GM21529 (cell line): ENCODE results near the gene SALL4.
"Not testable (repeated sequence)": the region's sequence is repeated elsewhere in the genome, so short reads cannot be mapped to it uniquely, and the experiment has no call there.

Source experiments
- ATAC-seq: cut with Tn5 transposase; IDR thresholded peaks from one replicate; pipeline ENCODE4 v1.9.1; 2021; ENCODE audit not compliant: unreplicated experiment

SALL4 gene

GRCh38 chr20:51803148-51803854 is 980 bp upstream of the SALL4 start:
- no peak for ATAC-seq

- ATAC-seq = no peak
Observed at GRCh38 chr20:51801823-51802123, 548 bp downstream of the SALL4 start.

- ATAC-seq = no peak
Observed at GRCh38 chr20:51801122-51801822, 1.0 kb downstream of the SALL4 start.

- no peak for ATAC-seq
Observed at GRCh38 chr20:51800872-51801121, 1.5 kb downstream of the SALL4 start.

GRCh38 chr20:51800060-51800871 is 2.1 kb downstream of the SALL4 start:
- no peak for ATAC-seq

GRCh38 chr20:51799401-51799860 is 2.9 kb downstream of the SALL4 start:
- no peak for ATAC-seq

- ATAC-seq = no peak
Observed at GRCh38 chr20:51797357-51798025, 4.8 kb downstream of the SALL4 start.

GRCh38 chr20:51796340-51796739 is 6.0 kb downstream of the SALL4 start:
- no peak for ATAC-seq

- no peak for ATAC-seq
Observed at GRCh38 chr20:51792960-51793359, 9.4 kb downstream of the SALL4 start.

- no peak for ATAC-seq
Observed at GRCh38 chr20:51791626-51792025, 10.7 kb downstream of the SALL4 start.

GRCh38 chr20:51790256-51790655 is 12.1 kb downstream of the SALL4 start:
- ATAC-seq = no peak

- ATAC-seq = no peak
Observed at GRCh38 chr20:51789434-51789833, 12.9 kb downstream of the SALL4 start.

- ATAC-seq = no peak
Observed at GRCh38 chr20:51788822-51789221, 13.5 kb downstream of the SALL4 start.

- no peak for ATAC-seq
Observed at GRCh38 chr20:51784299-51784698, 18.0 kb downstream of the SALL4 start.

- ATAC-seq = not testable (repeated sequence)
Observed at GRCh38 chr20:51778229-51778759, 24.0 kb downstream of the SALL4 start.

- ATAC-seq = no peak
Observed at GRCh38 chr20:51775241-51775640, 27.1 kb downstream of the SALL4 start.

GRCh38 chr20:51772236-51772635 is 30.1 kb downstream of the SALL4 start:
- ATAC-seq = no peak

- no peak for ATAC-seq
Observed at GRCh38 chr20:51769976-51770615, 32.2 kb downstream of the SALL4 start.

GRCh38 chr20:51768759-51769517 is 33.4 kb downstream of the SALL4 start:
- ATAC-seq = no peak
